CD4-positive, alpha-beta T cell (primary cell): Measurements from ENCODE around the gene PGLYRP4. TPM values are rescaled to one million over a fixed set of nuclear protein-coding genes. Genes with fewer than 3 reads are reported as not detected.

Experiments used
- ATAC-seq: fragments of 200-7000 bp; cut with Tn5 transposase; one replicate; pipeline ENCODE4 v1.10.0; 2022; ENCODE audit warnings: mild to moderate bottlenecking; ENCODE audit not compliant: poor library complexity
- CTCF ChIA-PET: fragments of 350-600 bp; sonication (Branson Sonifier 250); formaldehyde crosslinking; loops from one replicate; lab custom pipeline; 2021; ENCODE audit warnings: antibody characterized with exemption, inconsistent platforms; lab: Charles Lee
- POLR2A ChIA-PET: fragments of 350-600 bp; sonication (Branson Sonifier 250); formaldehyde crosslinking; loops from one replicate; lab custom pipeline; 2021; ENCODE audit warnings: antibody characterized with exemption, inconsistent platforms; lab: Charles Lee
- DNase-seq, 14 experiments: peaks; one replicate each; pipeline ENCODE4 v3.0.0-alpha.2; 2013 to 2020; ENCODE audit warnings: mixed read lengths in 2 of 14
- H3K27ac ChIP-seq, 2 donors: one replicate each; pipeline versions ENCODE4 v1.5.1 to v1.7.0; 2013; ENCODE audit warnings: low read length in 2 of 2, low read depth in 1 of 2, mild to moderate bottlenecking in 1 of 2
- H3K27me3 ChIP-seq, 2 experiments: 1 replicate in 1 of 2; 2 replicates in 1 of 2; pipeline versions ENCODE4 v1.6.1 to v1.7.0; 2013; ENCODE audit warnings: low read length in 2 of 2, control low read depth in 1 of 2, mild to moderate bottlenecking in 1 of 2, moderate library complexity in 1 of 2; ENCODE audit not compliant: insufficient read depth in 2 of 2, control insufficient read depth in 1 of 2
- H3K36me3 ChIP-seq: one replicate; pipeline ENCODE4 v1.6.1; 2013; ENCODE audit warnings: low read length, control low read depth; ENCODE audit not compliant: insufficient read depth
- H3K4me1 ChIP-seq: one replicate; pipeline ENCODE4 v1.6.1; 2013; ENCODE audit warnings: low read length, control low read depth; ENCODE audit not compliant: insufficient read depth
- H3K4me3 ChIP-seq: one replicate; pipeline ENCODE4 v1.5.1; 2013; ENCODE audit warnings: mild to moderate bottlenecking, low read length, moderate library complexity
- H3K9me3 ChIP-seq, 2 experiments: 1 replicate in 1 of 2; 2 replicates in 1 of 2; pipeline versions ENCODE4 v1.6.1 to v1.7.0; 2013; ENCODE audit warnings: low read length in 2 of 2, mild to moderate bottlenecking in 2 of 2, control low read depth in 1 of 2, moderate library complexity in 1 of 2; ENCODE audit not compliant: control insufficient read depth in 1 of 2, insufficient read depth in 1 of 2
- H3K27ac Mint-ChIP-seq: one replicate; pipeline ENCODE4 v1.8.0; 2020; ENCODE audit warnings: mixed read lengths
- H3K27me3 Mint-ChIP-seq: one replicate; pipeline ENCODE4 v1.8.0; 2021; ENCODE audit warnings: mixed read lengths
- H3K36me3 Mint-ChIP-seq: one replicate; pipeline ENCODE4 v1.8.0; 2021; ENCODE audit warnings: low read depth, mixed read lengths
- H3K4me1 Mint-ChIP-seq: one replicate; pipeline ENCODE4 v1.8.0; 2021; ENCODE audit warnings: low read depth, mixed read lengths
- H3K4me3 Mint-ChIP-seq: one replicate; pipeline ENCODE4 v1.8.0; 2020; ENCODE audit warnings: mild to moderate bottlenecking, mixed read lengths
- H3K9me3 Mint-ChIP-seq: one replicate; pipeline ENCODE4 v1.8.0; 2020; ENCODE audit warnings: mixed read lengths
- CTCF ChIP-seq: fragments of 200-600 bp; IDR thresholded peaks from one replicate; pipeline ENCODE4 v1.8.0; 2022; ENCODE audit warnings: antibody characterized with exemption, mild to moderate bottlenecking
- intact Hi-C, 2 experiments: fragments of 100-400 bp; cut with DNase I in 1 of 2; cut with micrococcal nuclease in 1 of 2; formaldehyde crosslinking; loops; one replicate each; pipeline versions ENCODE4 v1.15.1 to v1.9.0; 2023 to 2025; cut with DNase I, micrococcal nuclease
- total RNA-seq, 174 experiments: library from RNA in 2 of 174; stranded (reverse) in 2 of 174; gene quantifications; one replicate each; pipeline ENCODE4 v1.2.3 and lab custom pipeline; 2021 to 2026

Gene PGLYRP4
- total RNA-seq, 2 experiments from 2014 or later: not detected

- H3K27me3 ChIP-seq: peaks cover 8 to 10% of the 10 kb centered on the region in 2 experiments
- TF ChIP-seq CTCF: no peak
- CTCF ChIA-PET: no interaction called here
- peaks cover 2% of the 10 kb centered on the region for H3K9me3 Mint-ChIP-seq
- no peaks in the 10 kb centered on the region for H3K36me3 ChIP-seq
- no peak overlapping the region for H3K4me3 ChIP-seq
- no peak overlapping the region for H3K27ac ChIP-seq
- POLR2A ChIA-PET: no interaction called here
- H3K4me3 Mint-ChIP-seq: no peak overlapping the region
- peaks cover 42% of the 10 kb centered on the region for H3K27me3 Mint-ChIP-seq
- DNase-seq (no peak), ATAC-seq (no peak)
- peaks cover 0 to 10% of the 10 kb centered on the region in 2 experiments for H3K9me3 ChIP-seq
- H3K27ac Mint-ChIP-seq: no peak overlapping the region
- no peaks in the 10 kb centered on the region for H3K4me1 ChIP-seq
- H3K36me3 Mint-ChIP-seq: no peaks in the 10 kb centered on the region
- H3K4me1 Mint-ChIP-seq: no peaks in the 10 kb centered on the region
- intact Hi-C loops: no loop called here
These were observed 32.1 kb upstream of the PGLYRP4 start for GRCh38 chr1:153380711-153381110.

GRCh38 chr1:153379591-153379990 lies 30.9 kb upstream of the PGLYRP4 start:
- ChIA-PET POLR2A (no interaction called here), CTCF (no interaction called here)
- TF ChIP-seq CTCF: no peak

GRCh38 chr1:153375511-153375910 lies 26.9 kb upstream of the PGLYRP4 start, which contains the start of gene S100A12:
Gene S100A12 (minus strand): TSS chr1:153375621. CDS start chr1:153374592, 1,029 bp downstream.
- no peak for TF ChIP-seq CTCF
- Mint-ChIP-seq H3K4me3 (no peak within 1 kb of the TSS), H3K4me1 (no peaks in the 10 kb centered on the region), H3K9me3 (no peaks in the 10 kb centered on the region), H3K36me3 (no peaks in the 10 kb centered on the region), H3K27ac (no peak within 1 kb of the TSS), H3K27me3 (peaks cover 34% of the 10 kb centered on the region)
- H3K9me3 ChIP-seq: peaks cover 0 to 6% of the 10 kb centered on the region in 2 experiments
- H3K36me3 ChIP-seq: no peaks in the 10 kb centered on the region
- CTCF ChIA-PET: no interaction called here
- DNase-seq (peak in 2 of 14 experiments; percentile 41 to 43), ATAC-seq (no peak)
- no peak within 1 kb of the TSS for H3K27ac ChIP-seq
- intact Hi-C loops: no loop called here
- no peak within 1 kb of the TSS for H3K4me3 ChIP-seq
- no peaks in the 10 kb centered on the region for H3K4me1 ChIP-seq
- H3K27me3 ChIP-seq: peaks cover 6 to 14% of the 10 kb centered on the region in 2 experiments
- POLR2A ChIA-PET: no interaction called here

More at GRCh38 chr1:153379591-153379990, 30.9 kb upstream of the PGLYRP4 start:
- no peak for ATAC-seq
- Mint-ChIP-seq H3K27me3 (peaks cover 43% of the 10 kb centered on the region), H3K9me3 (peaks cover 2% of the 10 kb centered on the region), H3K36me3 (no peaks in the 10 kb centered on the region), H3K4me3 (no peak overlapping the region), H3K27ac (no peak overlapping the region), H3K4me1 (no peaks in the 10 kb centered on the region)
- no peak for DNase-seq
- Histone ChIP-seq H3K4me1 (no peaks in the 10 kb centered on the region), H3K36me3 (no peaks in the 10 kb centered on the region), H3K9me3 (peaks cover 0 to 10% of the 10 kb centered on the region in 2 experiments), H3K27ac (no peak overlapping the region), H3K4me3 (no peak overlapping the region), H3K27me3 (peaks cover 6 to 12% of the 10 kb centered on the region in 2 experiments)
- intact Hi-C loops: no loop called here
